Suprapubic skin (tissue), 4 donors: ENCODE data around the gene MEX3B. TPM values are rescaled to one million over a fixed set of nuclear protein-coding genes. Genes with fewer than 3 reads are reported as not detected.

ENCODE experiments used
- DNase-seq, 2 donors: peaks; one replicate each; pipeline ENCODE4 v3.0.0-alpha.2; 2019; ENCODE audit warnings: low spot score in 2 of 2
- H3K27ac ChIP-seq: fragments of 200-600 bp; sonication (generic); one replicate; pipeline ENCODE4 v1.5.1; 2019
- H3K27me3 ChIP-seq: fragments of 200-600 bp; sonication (generic); one replicate; pipeline ENCODE4 v1.5.1; 2019
- H3K36me3 ChIP-seq: fragments of 200-600 bp; sonication (generic); one replicate; pipeline ENCODE4 v1.5.1; 2019
- H3K4me1 ChIP-seq: fragments of 200-600 bp; sonication (generic); one replicate; pipeline ENCODE4 v1.5.1; 2019
- H3K4me3 ChIP-seq: fragments of 200-600 bp; sonication (generic); one replicate; pipeline ENCODE4 v1.5.1; 2019; ENCODE audit warnings: mild to moderate bottlenecking
- H3K9me3 ChIP-seq: fragments of 200-600 bp; sonication (generic); one replicate; pipeline ENCODE4 v1.5.1; 2019
- CTCF ChIP-seq, 2 donors: fragments of 200-600 bp in 1 of 2; fragments of 450-650 bp in 1 of 2; sonication (generic) in 1 of 2; IDR thresholded peaks; one replicate each; pipeline ENCODE4 v1.5.1; 2016 to 2019; ENCODE audit warnings: antibody characterized with exemption in 2 of 2, mild to moderate bottlenecking in 1 of 2, moderate library complexity in 1 of 2
- EP300 ChIP-seq: sonication (generic); formaldehyde crosslinking; IDR thresholded peaks from one replicate; pipeline ENCODE4 v1.6.1; 2017; ENCODE audit warnings: antibody characterized with exemption
- POLR2A ChIP-seq, 2 donors: fragments of 450-650 bp; IDR thresholded peaks; one replicate each; pipeline ENCODE4 v1.6.1; 2017; ENCODE audit warnings: antibody characterized with exemption in 2 of 2, mild to moderate bottlenecking in 2 of 2, moderate library complexity in 2 of 2
- POLR2AphosphoS5 ChIP-seq, 3 donors: sonication (generic); formaldehyde crosslinking; IDR thresholded peaks; one replicate each; pipeline ENCODE4 v1.6.1; 2017; ENCODE audit warnings: antibody characterized with exemption in 3 of 3
- WGBS: methylation state at CpG from one replicate; pipeline ENCODE4 v1.1.5; 2018; 5-methylcytosine and 5-hydroxymethylcytosine counted together
- total RNA-seq, 4 donors: library from RNA; depleted of rRNA; stranded (reverse); fragments of >200 nt; gene quantifications; one replicate each; pipeline ENCODE4 v1.1.0, GENCODE V29; 2016

MEX3B gene
- total RNA-seq, 4 donors from 2014 or later: 0.49 to 1.6 (median 0.96) TPM

- no peaks in the 10 kb centered on the region for H3K4me1 ChIP-seq
- WGBS: 9% methylated on average over 14 of the region's 14 CpGs
- TF ChIP-seq POLR2A (IDR thresholded peaks at IDR 0.05) (no peak), CTCF (IDR thresholded peaks at IDR 0.05) (no peak), POLR2AphosphoS5 (IDR thresholded peaks at IDR 0.05) (no peak), EP300 (no peak)
- no peaks in the 10 kb centered on the region for H3K36me3 ChIP-seq
- DNase-seq: no peak
- H3K27ac ChIP-seq: no peak overlapping the region
- no peak overlapping the region for H3K4me3 ChIP-seq
- no peaks in the 10 kb centered on the region for H3K9me3 ChIP-seq
- H3K27me3 ChIP-seq: peaks cover 74% of the 10 kb centered on the region
Measured at GRCh38 chr15:82058026-82058425, 12.2 kb upstream of the MEX3B start.

- no peak for DNase-seq
- Histone ChIP-seq H3K4me3 (no peak overlapping the region), H3K27ac (no peak overlapping the region), H3K36me3 (no peaks in the 10 kb centered on the region), H3K9me3 (no peaks in the 10 kb centered on the region), H3K27me3 (peaks cover 69% of the 10 kb centered on the region), H3K4me1 (no peaks in the 10 kb centered on the region)
- WGBS: 15% methylated on average over 7 of the region's 7 CpGs
- TF ChIP-seq CTCF (IDR thresholded peaks at IDR 0.05) (no peak), POLR2A (IDR thresholded peaks at IDR 0.05) (no peak), POLR2AphosphoS5 (IDR thresholded peaks at IDR 0.05) (no peak), EP300 (no peak)
Measured at GRCh38 chr15:82056958-82057823, 11.4 kb upstream of the MEX3B start.

DNA sequence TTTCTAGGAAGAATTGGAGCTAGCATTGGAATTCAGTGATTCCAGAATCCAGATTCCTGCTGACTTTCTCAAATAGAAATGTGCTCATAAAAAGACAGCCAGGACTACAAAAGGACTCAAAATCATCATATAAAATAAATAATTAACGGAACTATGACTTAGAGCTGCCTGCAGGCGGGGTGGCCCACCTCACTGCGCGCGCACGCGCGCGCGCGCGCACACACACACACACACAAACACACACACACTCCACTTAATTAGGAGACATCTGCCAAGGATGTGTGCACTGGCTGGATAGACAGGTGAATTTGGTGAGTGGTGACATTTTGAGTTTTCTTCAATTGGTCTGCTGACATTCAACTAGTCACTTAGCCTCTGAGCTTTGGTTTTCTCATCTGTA, 6.9 kb upstream of the MEX3B start:
- Histone ChIP-seq H3K27ac (no peak overlapping the region), H3K4me3 (no peak overlapping the region), H3K4me1 (peaks cover 2% of the 10 kb centered on the region), H3K27me3 (peaks cover 37% of the 10 kb centered on the region), H3K9me3 (no peaks in the 10 kb centered on the region), H3K36me3 (no peaks in the 10 kb centered on the region)
- DNase-seq: no peak
- TF ChIP-seq CTCF (IDR thresholded peaks at IDR 0.05) (no peak), POLR2AphosphoS5 (IDR thresholded peaks at IDR 0.05) (no peak), POLR2A (IDR thresholded peaks at IDR 0.05) (no peak), EP300 (no peak)
- 97% methylated on average over 12 of the region's 12 CpGs for WGBS

DNA sequence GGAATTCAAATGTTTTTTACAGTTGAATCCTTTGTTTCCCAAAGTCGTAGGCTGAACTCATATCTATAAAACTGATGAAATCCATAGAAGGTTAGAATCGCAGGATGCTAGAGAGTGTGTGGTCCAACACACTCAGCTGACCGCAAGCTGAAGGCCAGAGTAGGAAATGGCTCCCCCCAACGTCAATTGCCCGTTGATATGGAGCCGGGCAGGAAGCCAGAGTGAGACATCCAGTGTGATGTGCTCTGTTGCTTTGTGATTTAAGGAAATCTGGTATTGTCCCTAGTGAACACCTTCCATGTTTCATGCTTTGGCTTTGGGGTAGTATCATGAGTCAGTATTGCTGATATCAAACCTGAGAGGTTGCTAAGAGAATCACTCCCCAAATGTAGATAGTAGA, 5.8 kb upstream of the MEX3B start:
- Histone ChIP-seq H3K4me3 (no peak overlapping the region), H3K4me1 (peaks cover 9% of the 10 kb centered on the region), H3K36me3 (no peaks in the 10 kb centered on the region), H3K27ac (no peak overlapping the region), H3K9me3 (no peaks in the 10 kb centered on the region), H3K27me3 (peaks cover 27% of the 10 kb centered on the region)
- no peak for DNase-seq
- 73% methylated on average over 6 of the region's 6 CpGs for WGBS
- TF ChIP-seq POLR2AphosphoS5 (IDR thresholded peaks at IDR 0.05) (no peak), EP300 (no peak), POLR2A (IDR thresholded peaks at IDR 0.05) (no peak)

- Histone ChIP-seq H3K4me3 (no peak overlapping the region), H3K36me3 (no peaks in the 10 kb centered on the region), H3K9me3 (no peaks in the 10 kb centered on the region), H3K27me3 (peaks cover 11% of the 10 kb centered on the region), H3K27ac (no peak overlapping the region), H3K4me1 (peaks cover 28% of the 10 kb centered on the region)
- no peak for DNase-seq
- WGBS: 93% methylated on average over 7 of the region's 8 CpGs
- TF ChIP-seq POLR2AphosphoS5 (IDR thresholded peaks at IDR 0.05): no peak
- no peak for TF ChIP-seq CTCF (IDR thresholded peaks at IDR 0.05)
- TF ChIP-seq EP300: no peak
- TF ChIP-seq POLR2A (IDR thresholded peaks at IDR 0.05): no peak
Measured at GRCh38 chr15:82048811-82049210, 3.0 kb upstream of the MEX3B start.
